Parathyroid adenoma (tissue), 2 donors: ENCODE results near the gene TSPAN3.

Experiments
- H2AFZ ChIP-seq: fragments of 300-600 bp; sonication (generic); one replicate; pipeline ENCODE4 v1.7.0; 2017; ENCODE audit warnings: antibody characterized with exemption, mild to moderate bottlenecking
- H3K27ac ChIP-seq: fragments of 300-600 bp; sonication (generic); one replicate; pipeline ENCODE4 v1.7.0; 2017
- H3K27me3 ChIP-seq: fragments of 300-600 bp; sonication (generic); one replicate; pipeline ENCODE4 v1.7.0; 2017; ENCODE audit warnings: low read length; ENCODE audit not compliant: control insufficient read depth, insufficient read depth
- H3K36me3 ChIP-seq: fragments of 300-600 bp; sonication (generic); one replicate; pipeline ENCODE4 v1.7.0; 2017; ENCODE audit warnings: low read length; ENCODE audit not compliant: control insufficient read depth, insufficient read depth
- H3K4me1 ChIP-seq: fragments of 300-600 bp; sonication (generic); one replicate; pipeline ENCODE4 v1.7.0; 2017; ENCODE audit warnings: control low read depth
- H3K4me2 ChIP-seq: fragments of 300-600 bp; sonication (generic); one replicate; pipeline ENCODE4 v1.7.0; 2017; ENCODE audit warnings: low read length
- H3K4me3 ChIP-seq: fragments of 300-600 bp; sonication (generic); one replicate; pipeline ENCODE4 v1.7.0; 2017; ENCODE audit warnings: low read depth, low read length
- H3K79me2 ChIP-seq: fragments of 300-600 bp; sonication (generic); one replicate; pipeline ENCODE4 v1.7.0; 2017; ENCODE audit warnings: control low read depth
- H3K9ac ChIP-seq: fragments of 300-600 bp; sonication (generic); one replicate; pipeline ENCODE4 v1.7.0; 2017; ENCODE audit warnings: mild to moderate bottlenecking
- H3K9me3 ChIP-seq: fragments of 300-600 bp; sonication (generic); one replicate; pipeline ENCODE4 v1.7.0; 2017; ENCODE audit warnings: low read length; ENCODE audit not compliant: control insufficient read depth
- TF ChIP-seq, protein P1 (sequence below): fragments of 300-600 bp; sonication (generic); IDR thresholded peaks from one replicate; pipeline ENCODE4 v1.7.0; 2017; ENCODE audit warnings: antibody characterized with exemption, mild to moderate bottlenecking
- donor health status: primary hyperparathyroidism.

TSPAN3 gene

DNA sequence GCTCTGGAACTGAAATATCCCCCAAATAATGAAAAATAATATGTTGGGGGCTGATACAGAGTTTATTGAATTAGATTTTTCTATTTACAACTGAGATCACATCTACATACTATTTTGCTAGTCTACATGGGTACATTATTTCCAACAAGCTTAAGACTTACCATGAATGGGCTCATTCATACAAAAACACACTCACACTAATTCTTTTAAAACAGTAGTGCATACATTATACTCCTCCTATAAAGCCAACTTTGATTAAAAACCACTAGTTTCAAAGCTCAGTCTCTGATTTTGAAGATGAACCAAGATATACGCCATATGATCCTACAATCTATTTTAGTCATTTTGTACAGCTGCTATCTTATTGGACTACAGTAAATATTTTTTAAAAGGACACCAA is 24.9 kb downstream of the TSPAN3 start:
- Histone ChIP-seq H2AFZ (no peak overlapping the region), H3K4me2 (no peak overlapping the region), H3K4me1 (no peaks in the 10 kb centered on the region), H3K36me3 (no peaks in the 10 kb centered on the region), H3K9ac (no peak overlapping the region), H3K27ac (no peak overlapping the region), H3K79me2 (no peaks in the 10 kb centered on the region), H3K4me3 (no peak overlapping the region), H3K9me3 (no peaks in the 10 kb centered on the region), H3K27me3 (no peaks in the 10 kb centered on the region)
- TF ChIP-seq, protein P1, sequence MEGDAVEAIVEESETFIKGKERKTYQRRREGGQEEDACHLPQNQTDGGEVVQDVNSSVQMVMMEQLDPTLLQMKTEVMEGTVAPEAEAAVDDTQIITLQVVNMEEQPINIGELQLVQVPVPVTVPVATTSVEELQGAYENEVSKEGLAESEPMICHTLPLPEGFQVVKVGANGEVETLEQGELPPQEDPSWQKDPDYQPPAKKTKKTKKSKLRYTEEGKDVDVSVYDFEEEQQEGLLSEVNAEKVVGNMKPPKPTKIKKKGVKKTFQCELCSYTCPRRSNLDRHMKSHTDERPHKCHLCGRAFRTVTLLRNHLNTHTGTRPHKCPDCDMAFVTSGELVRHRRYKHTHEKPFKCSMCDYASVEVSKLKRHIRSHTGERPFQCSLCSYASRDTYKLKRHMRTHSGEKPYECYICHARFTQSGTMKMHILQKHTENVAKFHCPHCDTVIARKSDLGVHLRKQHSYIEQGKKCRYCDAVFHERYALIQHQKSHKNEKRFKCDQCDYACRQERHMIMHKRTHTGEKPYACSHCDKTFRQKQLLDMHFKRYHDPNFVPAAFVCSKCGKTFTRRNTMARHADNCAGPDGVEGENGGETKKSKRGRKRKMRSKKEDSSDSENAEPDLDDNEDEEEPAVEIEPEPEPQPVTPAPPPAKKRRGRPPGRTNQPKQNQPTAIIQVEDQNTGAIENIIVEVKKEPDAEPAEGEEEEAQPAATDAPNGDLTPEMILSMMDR = no peak

DNA sequence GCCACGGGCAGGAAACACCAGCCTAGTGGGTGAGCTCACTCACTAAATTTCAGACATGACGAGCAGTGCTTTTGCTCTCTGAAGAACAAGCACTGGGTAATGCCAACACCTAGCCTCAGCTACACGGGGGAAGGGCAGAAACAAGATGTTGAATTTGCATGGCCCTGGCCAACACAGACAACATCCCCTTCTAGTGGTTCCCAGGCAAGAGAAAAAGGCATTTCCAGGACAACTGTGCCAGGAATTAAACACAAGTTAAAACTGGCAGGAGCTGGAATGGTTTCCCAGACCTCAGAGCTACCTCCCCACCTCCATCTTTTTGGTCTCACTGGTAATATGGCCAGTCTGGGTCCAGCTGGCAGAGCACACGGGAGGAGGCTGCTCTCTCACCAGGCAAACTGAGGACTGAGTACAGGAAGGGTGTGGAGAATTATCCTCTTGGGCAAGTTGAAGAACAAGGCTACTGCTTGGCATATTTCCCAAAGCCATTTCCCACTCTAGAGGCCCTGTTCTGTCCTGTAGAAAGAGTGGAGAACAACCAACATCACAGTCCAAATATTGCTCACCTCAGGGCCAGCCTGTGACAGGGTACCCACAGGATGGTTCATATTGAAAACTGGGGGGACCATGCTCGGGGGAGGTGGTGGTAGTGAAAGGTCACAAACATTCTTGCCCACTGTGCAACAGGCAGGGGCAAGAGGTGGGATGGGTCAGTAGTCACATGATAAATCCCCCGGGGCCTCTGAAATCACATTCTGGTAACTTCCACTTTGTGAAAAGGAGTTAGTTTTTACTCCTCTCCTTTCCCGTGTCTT is 26.5 kb downstream of the TSPAN3 start:
- no peak overlapping the region for H2AFZ ChIP-seq
- H3K9me3 ChIP-seq = no peaks in the 10 kb centered on the region
- H3K27me3 ChIP-seq = no peaks in the 10 kb centered on the region
- no peaks in the 10 kb centered on the region for H3K79me2 ChIP-seq
- H3K4me3 ChIP-seq = no peak overlapping the region
- H3K27ac ChIP-seq = no peak overlapping the region
- no peaks in the 10 kb centered on the region for H3K36me3 ChIP-seq
- no peak overlapping the region for H3K9ac ChIP-seq
- no peak overlapping the region for H3K4me2 ChIP-seq
- TF ChIP-seq, protein P1 = no peak
- no peaks in the 10 kb centered on the region for H3K4me1 ChIP-seq

DNA sequence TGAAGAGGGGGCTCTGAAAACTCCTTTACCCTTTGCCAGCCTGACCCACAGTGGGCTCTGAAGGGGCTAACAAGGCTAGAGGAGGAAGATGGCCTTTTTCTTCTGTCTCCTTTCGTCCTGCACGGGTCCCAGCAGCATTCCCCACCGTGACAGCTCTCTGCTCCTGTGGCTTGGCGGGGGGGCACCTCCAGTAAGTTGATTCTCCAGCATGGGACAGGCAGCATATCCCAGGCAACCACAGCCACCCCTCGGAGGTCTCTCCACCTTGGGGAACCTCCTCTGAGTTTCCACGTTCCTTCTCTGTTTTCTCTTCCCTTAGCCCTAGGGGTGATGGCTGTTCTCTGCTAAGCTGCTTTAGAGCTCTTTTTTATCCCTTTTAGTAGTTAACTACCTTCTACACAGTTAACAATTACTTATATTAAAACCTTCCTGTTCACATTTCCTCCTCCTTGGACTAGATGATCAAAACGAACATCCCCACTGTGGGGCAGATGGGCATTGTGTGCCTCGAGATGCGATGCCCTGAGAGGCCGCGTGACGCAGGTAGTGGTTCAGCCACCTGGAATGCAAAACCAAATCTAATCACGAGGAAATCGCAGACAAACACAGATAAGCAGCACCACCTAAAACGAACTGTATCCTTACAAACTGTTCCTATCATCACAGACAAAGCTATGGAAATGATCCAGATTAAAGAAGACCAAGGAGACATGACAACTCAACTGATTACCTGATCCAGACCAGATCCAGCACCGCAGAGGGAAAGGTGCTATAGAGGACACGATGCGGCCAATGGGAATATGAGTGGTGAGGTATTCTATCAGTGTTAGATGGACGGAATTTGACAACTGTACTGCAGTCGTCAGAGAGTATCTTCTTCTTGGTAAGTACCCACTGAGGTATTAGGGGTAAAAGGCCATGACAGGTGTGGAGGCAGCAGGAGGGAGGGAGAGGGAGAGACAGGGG is 27.7 kb downstream of the TSPAN3 start:
- Histone ChIP-seq H2AFZ (no peak overlapping the region), H3K9me3 (no peaks in the 10 kb centered on the region), H3K4me2 (no peak overlapping the region), H3K79me2 (no peaks in the 10 kb centered on the region), H3K4me1 (no peaks in the 10 kb centered on the region), H3K27ac (no peak overlapping the region), H3K4me3 (no peak overlapping the region), H3K27me3 (no peaks in the 10 kb centered on the region), H3K36me3 (no peaks in the 10 kb centered on the region), H3K9ac (no peak overlapping the region)
- TF ChIP-seq, protein P1 = no peak

DNA sequence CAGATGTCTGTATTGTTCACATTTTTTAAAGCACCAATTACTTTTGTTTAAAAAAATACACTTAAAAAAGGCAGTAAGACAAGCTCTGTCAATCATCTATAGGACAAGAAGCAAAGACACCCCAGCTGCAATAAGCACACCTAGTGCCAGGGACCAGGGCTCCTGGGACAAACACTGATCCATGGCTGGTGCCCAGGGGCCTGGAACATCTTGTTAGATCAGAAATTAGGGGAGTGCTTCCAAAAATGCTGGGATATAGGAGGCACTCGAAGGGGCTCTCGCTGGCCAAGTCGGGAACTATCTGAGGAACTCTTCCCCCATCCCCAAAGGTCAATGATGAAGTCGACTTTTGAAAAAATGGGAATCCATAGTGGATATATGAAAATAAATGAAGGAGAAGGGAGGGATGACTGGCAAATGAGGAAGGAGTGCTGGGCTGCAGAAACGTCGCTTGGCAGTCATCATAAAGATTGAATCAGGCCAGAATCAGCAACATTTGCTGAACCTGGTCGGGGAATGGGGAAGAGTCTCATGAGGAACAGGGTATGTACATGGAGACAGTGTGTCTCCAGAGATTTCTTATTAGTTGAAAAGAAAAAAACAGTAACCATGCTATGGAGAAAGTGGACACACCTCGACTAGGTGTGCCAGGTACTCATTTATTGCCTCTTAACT is 28.5 kb downstream of the TSPAN3 start:
- H3K9ac ChIP-seq = no peak overlapping the region
- H3K4me3 ChIP-seq = no peak overlapping the region
- H3K4me2 ChIP-seq = no peak overlapping the region
- H3K4me1 ChIP-seq = no peaks in the 10 kb centered on the region
- H3K27me3 ChIP-seq = no peaks in the 10 kb centered on the region
- TF ChIP-seq, protein P1 = no peak
- H3K9me3 ChIP-seq = no peaks in the 10 kb centered on the region
- H2AFZ ChIP-seq = no peak overlapping the region
- no peaks in the 10 kb centered on the region for H3K79me2 ChIP-seq
- no peaks in the 10 kb centered on the region for H3K36me3 ChIP-seq
- H3K27ac ChIP-seq = no peak overlapping the region
